ENCODE data around the gene CHD6.

- no peak for TF ChIP-seq CTCF (optimal IDR thresholded peaks at IDR 0.05 in 1 of 3, IDR thresholded peaks at IDR 0.05 in 1 of 3, conservative IDR thresholded peaks at IDR 0.05 in 1 of 3; ENCODE audit: extremely low read depth in 1 of 3, insufficient read depth in 2 of 3, low read length in 3 of 3)
- TF ChIP-seq EZH2 (IDR thresholded peaks at IDR 0.05; ENCODE audit: low read length) = no peak
Measured at GRCh38 chr20:41352106-41352505, 266.1 kb downstream of the CHD6 start.

Data from keratinocyte (primary cell).